SU-DHL-6 (cell line): ENCODE measurements around the gene INTS7.
"Not testable (repeated sequence)": the region's sequence is repeated elsewhere in the genome, so short reads cannot be mapped to it uniquely, and the experiment has no call there.

ENCODE experiments used
- H2AFZ ChIP-seq: fragments of 200-600 bp; sonication (generic); 2 replicates; pipeline ENCODE4 v1.6.1; 2014; ENCODE audit warnings: low read depth, mild to moderate bottlenecking, moderate library complexity, mixed read lengths, antibody characterized with exemption, low read length; ENCODE audit not compliant: severe bottlenecking
- H3F3A ChIP-seq: fragments of 200-600 bp; shearing (Covaris generic); 2 replicates; pipeline ENCODE4 v1.6.0; 2016; ENCODE audit warnings: antibody characterized with exemption, mild to moderate bottlenecking; ENCODE audit not compliant: insufficient read depth
- H3K27ac ChIP-seq: fragments of 200-600 bp; sonication (generic); 2 replicates; pipeline ENCODE4 v1.5.1; 2016; ENCODE audit warnings: low read depth, mild to moderate bottlenecking, low read length, moderate library complexity, mixed read lengths
- H3K27me3 ChIP-seq: fragments of 200-600 bp; sonication (generic), shearing (Covaris generic); 2 replicates; pipeline ENCODE4 v1.6.0; 2014; ENCODE audit warnings: mild to moderate bottlenecking, low read length
- H3K36me3 ChIP-seq: fragments of 200-600 bp; sonication (generic); 2 replicates; pipeline ENCODE4 v1.6.1; 2014; ENCODE audit warnings: mild to moderate bottlenecking, low read length, mixed read lengths
- H3K4me2 ChIP-seq: fragments of 300-600, 200-600 bp; shearing (Covaris generic), sonication (generic); 2 replicates; pipeline ENCODE4 v1.6.0; 2014; ENCODE audit warnings: low read length, low read depth, mild to moderate bottlenecking; ENCODE audit not compliant: poor library complexity, severe bottlenecking
- H3K4me3 ChIP-seq: fragments of 200-600 bp; sonication (generic); 2 replicates; pipeline ENCODE4 v1.5.1; 2014; ENCODE audit warnings: antibody characterized with exemption, low read length, mild to moderate bottlenecking, mixed read lengths; ENCODE audit not compliant: insufficient read depth, poor library complexity, severe bottlenecking
- H3K79me2 ChIP-seq: fragments of 200-600 bp; sonication (generic); 2 replicates; pipeline ENCODE4 v1.6.1; 2014; ENCODE audit warnings: mild to moderate bottlenecking, low read length, moderate library complexity; ENCODE audit not compliant: insufficient read depth
- H3K9ac ChIP-seq: fragments of 200-600 bp; sonication (generic); 2 replicates; pipeline ENCODE4 v1.7.0; 2014; ENCODE audit warnings: mild to moderate bottlenecking, low read length
- H3K9me2 ChIP-seq: fragments of 200-600 bp; sonication (generic); replicated peaks from 2 replicates; pipeline ENCODE4 v1.6.1; 2014; ENCODE audit warnings: low read length; ENCODE audit not compliant: insufficient read depth
- H3K9me3 ChIP-seq: fragments of 200-600 bp; sonication (generic); 2 replicates; pipeline ENCODE4 v1.6.1; 2014; ENCODE audit warnings: low read length, mixed read lengths; ENCODE audit not compliant: insufficient read depth
- H4K20me1 ChIP-seq: fragments of 200-600 bp; sonication (generic); 2 replicates; pipeline ENCODE4 v1.6.1; 2014; ENCODE audit warnings: low read depth, mild to moderate bottlenecking, antibody characterized with exemption, low read length, moderate library complexity, mixed read lengths
- EZH2phosphoT487 ChIP-seq: fragments of 200-600 bp; sonication (generic), shearing (Covaris generic); conservative IDR thresholded peaks from 2 replicates; pipeline ENCODE4 v1.6.1; 2018; ENCODE audit warnings: mild to moderate bottlenecking, antibody characterized with exemption, low read length, moderate library complexity, mixed read lengths
- TF ChIP-seq, protein P1 (sequence below): fragments of 200-600 bp; sonication (generic); IDR thresholded peaks from one replicate; pipeline ENCODE4 v1.5.1; 2017; ENCODE audit warnings: antibody characterized with exemption, mild to moderate bottlenecking, low read length, moderate library complexity; ENCODE audit not compliant: insufficient read depth, poor library complexity, severe bottlenecking

INTS7 gene

GRCh38 chr1:211920141-211920572, 115.2 kb downstream of the INTS7 start:
- H3K27me3 ChIP-seq: no peaks in the 10 kb centered on the region
- no peaks in the 10 kb centered on the region for H3K36me3 ChIP-seq
- H3K4me3 ChIP-seq: no peak overlapping the region
- no peaks in the 10 kb centered on the region for H4K20me1 ChIP-seq
- no peak overlapping the region for H2AFZ ChIP-seq
- no peaks in the 10 kb centered on the region for H3K79me2 ChIP-seq
- H3K9me2 ChIP-seq: no peaks in the 10 kb centered on the region
- no peaks in the 10 kb centered on the region for H3F3A ChIP-seq
- H3K9me3 ChIP-seq: no peaks in the 10 kb centered on the region
- no peak overlapping the region for H3K27ac ChIP-seq
- no peak overlapping the region for H3K4me2 ChIP-seq
- no peak overlapping the region for H3K9ac ChIP-seq
- TF ChIP-seq EZH2phosphoT487: no peak
- TF ChIP-seq, protein P1, sequence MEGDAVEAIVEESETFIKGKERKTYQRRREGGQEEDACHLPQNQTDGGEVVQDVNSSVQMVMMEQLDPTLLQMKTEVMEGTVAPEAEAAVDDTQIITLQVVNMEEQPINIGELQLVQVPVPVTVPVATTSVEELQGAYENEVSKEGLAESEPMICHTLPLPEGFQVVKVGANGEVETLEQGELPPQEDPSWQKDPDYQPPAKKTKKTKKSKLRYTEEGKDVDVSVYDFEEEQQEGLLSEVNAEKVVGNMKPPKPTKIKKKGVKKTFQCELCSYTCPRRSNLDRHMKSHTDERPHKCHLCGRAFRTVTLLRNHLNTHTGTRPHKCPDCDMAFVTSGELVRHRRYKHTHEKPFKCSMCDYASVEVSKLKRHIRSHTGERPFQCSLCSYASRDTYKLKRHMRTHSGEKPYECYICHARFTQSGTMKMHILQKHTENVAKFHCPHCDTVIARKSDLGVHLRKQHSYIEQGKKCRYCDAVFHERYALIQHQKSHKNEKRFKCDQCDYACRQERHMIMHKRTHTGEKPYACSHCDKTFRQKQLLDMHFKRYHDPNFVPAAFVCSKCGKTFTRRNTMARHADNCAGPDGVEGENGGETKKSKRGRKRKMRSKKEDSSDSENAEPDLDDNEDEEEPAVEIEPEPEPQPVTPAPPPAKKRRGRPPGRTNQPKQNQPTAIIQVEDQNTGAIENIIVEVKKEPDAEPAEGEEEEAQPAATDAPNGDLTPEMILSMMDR: no peak

DNA sequence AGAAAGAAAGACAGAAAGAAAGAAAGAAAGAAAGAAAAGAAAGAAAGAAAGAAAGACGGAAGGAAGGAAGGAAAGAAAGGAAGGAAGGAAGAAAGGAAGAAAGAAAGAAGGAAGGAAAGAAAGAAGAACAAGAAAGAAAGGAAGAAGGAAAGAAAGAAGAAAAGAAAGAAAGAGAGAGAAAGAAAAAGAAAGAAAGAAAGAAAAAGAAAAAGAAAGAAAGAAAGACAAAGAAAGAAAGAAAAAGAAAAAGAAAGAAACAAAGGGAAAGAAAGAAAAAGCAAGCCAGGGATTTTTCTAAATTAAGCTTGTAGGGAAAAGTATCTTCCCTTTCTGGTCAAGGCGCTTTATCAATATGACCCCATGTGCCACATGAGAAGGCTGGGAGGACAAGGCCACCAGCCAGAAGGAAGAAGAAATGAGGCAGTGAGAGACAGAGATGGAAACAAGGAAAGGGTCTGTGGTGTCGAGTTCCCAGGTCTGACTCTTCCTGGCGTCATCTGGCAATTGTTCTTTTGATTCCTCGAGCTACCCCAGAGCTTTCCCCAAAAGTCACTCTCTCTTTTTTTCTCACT, 116.4 kb downstream of the INTS7 start:
- Histone ChIP-seq H3K27ac (no peak overlapping the region), H3K36me3 (no peaks in the 10 kb centered on the region), H3K9me3 (no peaks in the 10 kb centered on the region), H3K9me2 (no peaks in the 10 kb centered on the region), H3K27me3 (no peaks in the 10 kb centered on the region), H3K79me2 (no peaks in the 10 kb centered on the region), H3K9ac (no peak overlapping the region), H3K4me2 (no peak overlapping the region), H2AFZ (no peak overlapping the region), H4K20me1 (no peaks in the 10 kb centered on the region), H3K4me3 (no peak overlapping the region), H3F3A (no peaks in the 10 kb centered on the region)
- TF ChIP-seq, protein P1: no peak
- TF ChIP-seq EZH2phosphoT487: no peak

DNA sequence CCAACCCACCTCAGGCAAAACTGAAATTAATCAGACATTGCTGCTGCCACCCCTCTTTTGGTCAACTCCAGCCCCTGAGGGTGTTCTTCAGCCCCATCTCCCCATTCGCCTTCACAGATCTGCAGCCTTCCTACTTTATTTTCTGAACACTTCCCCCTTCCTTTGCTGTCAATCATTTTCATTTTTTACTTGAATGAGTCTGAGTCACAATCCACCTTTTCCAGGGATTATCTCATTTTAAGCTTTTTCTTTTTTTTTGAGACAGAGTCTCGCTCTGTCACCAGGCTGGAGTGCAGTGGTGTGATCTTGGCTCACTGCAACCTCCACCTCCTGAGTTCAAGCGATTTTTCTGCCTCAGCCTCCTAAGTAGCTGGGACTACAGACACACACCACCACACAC, 118.9 kb downstream of the INTS7 start:
- not testable (repeated sequence) for H3K4me3 ChIP-seq, H3K27me3 ChIP-seq, H3K36me3 ChIP-seq, H3K4me2 ChIP-seq, H3K27ac ChIP-seq, H2AFZ ChIP-seq, H3K9ac ChIP-seq, H4K20me1 ChIP-seq, H3K79me2 ChIP-seq, H3K9me2 ChIP-seq, H3F3A ChIP-seq, H3K9me3 ChIP-seq

DNA sequence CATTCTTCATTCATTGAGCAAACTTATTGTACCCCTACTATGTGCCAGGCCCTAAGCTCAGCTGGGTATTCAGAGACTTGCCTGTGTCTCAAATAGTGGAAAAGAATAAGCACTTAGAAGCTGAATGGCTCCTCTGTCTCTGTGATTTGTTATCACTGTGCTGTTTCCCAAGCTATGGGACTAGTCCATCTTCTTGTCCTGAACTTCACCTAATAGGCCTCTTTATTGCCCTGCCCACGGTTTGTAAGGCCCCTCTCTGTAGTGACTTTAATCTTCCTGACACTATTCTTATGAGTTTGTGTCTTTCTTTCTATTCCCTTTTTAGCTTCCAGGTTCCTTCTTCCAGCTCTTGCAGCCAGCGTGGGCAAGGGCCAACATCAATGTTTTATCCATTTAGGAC, 119.4 kb downstream of the INTS7 start:
- Histone ChIP-seq H3K4me3 (no peak overlapping the region), H3K9me3 (no peaks in the 10 kb centered on the region), H3K27ac (no peak overlapping the region), H3K36me3 (no peaks in the 10 kb centered on the region), H3K9me2 (no peaks in the 10 kb centered on the region), H3K9ac (no peak overlapping the region), H4K20me1 (no peaks in the 10 kb centered on the region), H2AFZ (no peak overlapping the region), H3K27me3 (no peaks in the 10 kb centered on the region), H3K79me2 (no peaks in the 10 kb centered on the region), H3K4me2 (no peak overlapping the region), H3F3A (no peaks in the 10 kb centered on the region)
- TF ChIP-seq EZH2phosphoT487: no peak
- TF ChIP-seq, protein P1: no peak
